HG03565 (cell line): ENCODE results near the gene UFC1.

ENCODE experiments used
- ATAC-seq: cut with Tn5 transposase; IDR thresholded peaks from one replicate; pipeline ENCODE4 v1.9.1; 2021; ENCODE audit warnings: mild to moderate bottlenecking, moderate library complexity; ENCODE audit not compliant: unreplicated experiment

The UFC1 gene

DNA sequence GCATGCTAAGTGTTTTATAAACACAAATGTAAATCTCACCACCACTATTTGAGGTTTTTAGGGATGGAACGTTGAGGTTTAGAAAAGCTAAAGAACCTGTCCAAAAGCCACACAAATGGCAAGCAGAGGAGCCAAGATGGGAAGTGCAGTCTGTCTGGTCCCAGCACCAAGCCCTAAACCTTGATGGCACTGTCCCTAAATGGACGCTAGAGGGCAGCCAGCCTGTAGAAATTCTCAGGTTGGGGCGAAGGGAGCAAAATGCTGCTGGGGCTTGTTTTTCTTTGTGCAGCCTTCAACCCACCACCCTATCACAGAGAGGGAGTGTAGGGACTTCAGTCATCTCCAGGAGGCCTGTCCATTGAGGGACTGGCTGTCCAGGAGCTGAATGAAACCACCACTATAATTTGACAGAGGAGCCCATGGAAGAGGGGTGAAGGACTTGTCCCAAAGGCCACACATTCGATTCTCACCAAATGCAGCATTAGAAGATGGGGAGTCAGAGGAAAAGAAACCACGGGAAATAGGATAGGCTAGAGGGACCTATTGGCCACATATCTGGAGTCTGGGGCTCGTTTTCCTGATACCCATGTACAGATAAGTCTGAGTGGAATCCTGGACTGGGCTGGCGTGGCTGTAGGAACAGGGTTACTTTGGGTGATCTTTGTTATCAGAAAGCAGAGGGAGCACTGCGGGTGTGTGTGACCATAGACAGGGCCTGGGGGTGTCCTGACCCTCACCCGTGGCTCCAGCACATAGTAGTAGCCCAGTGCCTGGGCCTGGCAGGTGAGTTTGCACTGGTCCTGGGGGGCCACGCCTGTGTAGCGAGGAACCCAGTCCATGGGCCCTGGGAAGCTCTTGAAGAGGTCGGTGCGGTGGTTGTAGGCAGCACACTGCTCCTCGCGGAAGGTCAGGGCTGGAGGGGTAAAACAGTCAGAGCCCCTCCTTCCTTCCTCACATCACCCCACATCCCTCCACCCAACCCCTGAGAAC is 39.0 kb downstream of the UFC1 start:
- no peak for ATAC-seq

DNA sequence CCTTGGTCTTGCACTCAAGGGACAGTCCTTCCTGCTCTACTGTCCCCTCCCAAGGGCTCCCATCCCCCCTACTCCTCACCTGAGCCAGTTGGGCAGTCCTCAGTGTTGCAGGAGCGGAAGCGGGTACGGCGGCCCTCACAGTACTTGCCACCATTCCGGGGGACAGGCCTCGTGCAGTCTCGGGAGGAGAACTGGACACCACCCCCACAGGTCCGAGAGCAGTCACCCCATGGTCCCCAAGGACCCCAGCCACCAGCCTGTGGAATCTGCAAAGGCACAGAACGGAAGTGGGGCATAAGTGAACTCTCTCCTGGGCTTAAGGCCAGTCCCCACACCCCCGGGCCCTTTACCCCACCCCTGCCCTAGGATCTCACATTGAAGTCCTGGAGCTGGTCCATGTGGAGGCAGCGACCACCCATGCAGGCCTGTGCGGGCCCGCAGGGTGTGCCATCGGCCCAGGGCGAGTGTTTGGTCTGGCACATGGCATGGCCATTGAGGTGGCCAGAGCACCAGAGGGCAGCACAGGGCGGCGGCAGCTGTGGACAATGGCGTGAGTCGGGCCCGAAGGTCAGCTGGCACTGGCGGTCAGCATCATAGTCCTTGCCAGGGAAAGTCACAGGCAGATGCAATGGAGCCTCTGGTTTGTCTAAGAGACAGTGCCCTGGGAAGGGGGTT is 39.9 kb downstream of the UFC1 start:
- no peak for ATAC-seq

DNA sequence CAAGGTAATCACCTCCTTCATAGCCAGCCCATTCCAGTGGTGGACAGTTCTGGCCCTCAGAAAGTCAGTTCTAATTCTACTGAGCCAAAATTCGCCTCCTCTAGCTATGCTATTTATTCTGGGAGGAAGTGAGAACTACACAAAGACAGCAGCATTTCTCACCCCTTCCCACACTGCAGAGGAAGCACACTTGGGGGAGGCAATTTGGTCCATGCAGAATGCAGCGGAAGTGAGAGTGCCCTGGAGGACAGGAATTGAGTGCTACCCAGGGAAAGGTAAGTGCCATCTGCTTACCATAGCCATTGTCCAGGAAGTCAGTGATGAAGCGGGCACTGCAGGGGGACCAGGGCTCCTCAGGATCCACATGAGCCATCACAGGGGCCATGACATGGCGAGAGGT is 41.4 kb downstream of the UFC1 start:
- ATAC-seq = no peak

DNA sequence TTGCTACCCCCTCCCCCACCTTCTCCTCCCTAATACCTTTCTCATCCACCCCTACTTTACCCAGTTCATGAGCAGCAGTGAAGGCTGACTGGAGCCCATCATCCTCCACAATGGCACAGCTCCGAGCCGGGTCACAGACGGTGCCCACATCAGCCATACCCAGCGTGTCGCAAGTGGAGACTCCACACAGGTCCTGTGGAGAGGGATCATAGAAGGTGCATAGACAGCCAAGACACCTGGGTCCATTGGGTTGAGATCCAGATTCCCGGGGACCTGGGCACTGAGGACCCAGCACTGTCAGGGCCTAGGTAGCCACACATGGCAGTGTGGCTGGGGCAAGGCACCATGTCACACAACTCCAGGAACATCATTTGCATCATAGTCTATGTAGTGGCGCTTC is 42.3 kb downstream of the UFC1 start:
- ATAC-seq = no peak

DNA sequence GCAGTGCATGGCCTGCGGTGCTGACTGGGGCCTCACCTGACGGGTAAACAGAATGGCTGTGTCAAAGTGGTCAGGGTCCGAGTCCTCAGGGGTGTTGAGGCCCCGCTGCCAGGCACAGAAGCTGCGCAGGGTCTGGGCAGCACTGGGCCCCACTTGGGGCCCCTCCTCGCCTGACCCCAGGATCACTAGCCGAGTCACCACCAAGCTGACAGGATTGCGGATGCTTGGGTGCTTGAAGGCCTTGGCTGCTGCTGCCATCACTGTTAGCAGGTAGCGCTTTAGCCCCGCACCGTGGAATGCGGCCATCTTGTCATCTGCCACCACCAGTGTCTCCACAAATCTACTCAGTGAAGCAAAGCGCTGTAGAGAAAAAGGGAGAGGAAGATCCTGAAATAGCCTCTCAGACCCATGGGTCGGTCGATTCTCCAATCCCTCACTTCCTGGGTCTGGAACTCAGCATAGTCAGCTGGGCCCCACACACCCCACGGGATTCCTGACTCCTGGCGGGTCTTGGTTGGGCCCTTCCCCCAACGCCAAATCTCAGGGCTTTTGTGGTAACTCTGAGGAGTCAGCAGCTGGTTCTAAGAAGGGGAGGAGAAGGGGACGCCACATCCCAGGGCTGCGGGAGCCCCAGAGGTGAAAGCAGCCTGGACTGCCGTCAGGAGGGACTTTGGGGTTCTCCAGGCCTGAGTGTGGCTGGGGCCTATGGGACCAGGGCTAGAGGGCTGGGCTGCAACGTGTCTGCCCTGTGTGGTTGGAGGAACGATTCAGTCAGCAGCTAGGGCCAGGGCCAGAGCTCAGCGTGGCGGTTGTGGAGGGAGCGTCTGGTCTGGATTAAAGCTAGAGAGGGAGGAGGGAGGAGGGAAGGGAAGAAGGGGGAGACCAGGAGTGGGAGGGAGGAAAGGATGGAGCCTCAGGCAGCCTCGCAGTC is 43.0 kb downstream of the UFC1 start:
- no peak for ATAC-seq

DNA sequence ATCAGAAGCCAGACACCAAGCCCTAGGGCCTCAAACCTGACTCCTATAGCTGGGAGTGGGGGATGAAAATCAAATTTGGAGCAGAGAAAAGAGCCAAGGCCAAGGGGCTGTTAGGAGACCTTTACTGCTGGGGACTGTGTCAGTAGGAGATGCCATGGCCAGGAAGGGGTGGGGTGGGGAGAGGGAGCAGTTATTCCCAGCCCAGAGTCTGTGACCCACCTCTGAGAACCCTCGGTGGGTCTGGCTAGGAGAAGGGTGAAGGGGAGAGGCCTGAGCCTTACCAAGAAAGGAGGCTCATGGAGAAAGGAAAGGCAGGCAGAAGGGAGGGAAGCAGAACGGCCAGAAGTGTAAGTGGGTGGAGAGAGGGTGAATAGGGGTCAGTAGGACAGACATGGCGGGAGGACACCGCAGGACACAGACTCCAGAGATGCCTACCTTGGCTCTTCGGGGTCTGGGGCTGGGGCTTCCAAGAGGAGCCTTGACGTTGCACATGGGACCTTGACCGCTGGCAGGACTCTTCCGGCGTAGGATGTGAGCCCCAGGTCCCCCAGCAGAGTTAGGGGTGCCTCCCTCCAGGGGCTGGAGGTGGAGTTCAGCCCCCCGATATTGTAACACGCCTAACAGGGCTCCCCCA is 43.9 kb downstream of the UFC1 start:
- ATAC-seq = no peak

DNA sequence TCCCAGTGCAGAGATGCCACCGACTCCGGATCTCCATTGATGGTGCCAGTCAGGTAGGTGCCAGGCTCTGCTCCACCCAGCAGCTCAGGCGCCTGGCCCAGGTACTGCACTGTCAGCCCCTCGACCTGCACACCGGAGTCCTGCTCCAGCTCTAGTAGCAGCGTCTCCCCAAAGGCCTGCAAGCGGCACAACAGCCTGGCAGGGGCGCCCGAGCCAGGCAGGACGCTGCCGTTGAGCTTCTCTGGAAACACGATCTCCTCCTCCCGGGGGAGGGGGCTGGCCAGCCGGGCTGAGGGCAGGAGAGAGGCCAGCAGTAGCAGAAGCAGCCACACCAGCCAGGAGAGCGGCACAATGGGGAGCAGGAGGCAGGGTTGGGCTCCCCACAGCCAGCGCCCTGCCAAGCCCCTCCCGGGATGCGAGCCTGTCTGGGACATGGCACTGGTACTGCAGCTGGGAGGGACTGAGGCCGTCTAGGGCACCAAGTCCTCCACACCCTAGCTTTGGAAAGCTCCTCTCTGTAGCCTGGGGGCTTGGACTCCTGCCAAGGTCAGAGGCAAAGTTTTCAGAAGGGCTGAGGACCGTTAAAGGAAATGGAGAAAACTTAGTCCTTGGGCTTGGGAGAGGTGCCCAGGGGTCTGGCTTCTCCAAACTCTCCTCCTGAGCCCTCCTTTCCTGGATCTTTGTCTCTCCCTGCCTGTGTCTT is 44.6 kb downstream of the UFC1 start:
- ATAC-seq = no peak

DNA sequence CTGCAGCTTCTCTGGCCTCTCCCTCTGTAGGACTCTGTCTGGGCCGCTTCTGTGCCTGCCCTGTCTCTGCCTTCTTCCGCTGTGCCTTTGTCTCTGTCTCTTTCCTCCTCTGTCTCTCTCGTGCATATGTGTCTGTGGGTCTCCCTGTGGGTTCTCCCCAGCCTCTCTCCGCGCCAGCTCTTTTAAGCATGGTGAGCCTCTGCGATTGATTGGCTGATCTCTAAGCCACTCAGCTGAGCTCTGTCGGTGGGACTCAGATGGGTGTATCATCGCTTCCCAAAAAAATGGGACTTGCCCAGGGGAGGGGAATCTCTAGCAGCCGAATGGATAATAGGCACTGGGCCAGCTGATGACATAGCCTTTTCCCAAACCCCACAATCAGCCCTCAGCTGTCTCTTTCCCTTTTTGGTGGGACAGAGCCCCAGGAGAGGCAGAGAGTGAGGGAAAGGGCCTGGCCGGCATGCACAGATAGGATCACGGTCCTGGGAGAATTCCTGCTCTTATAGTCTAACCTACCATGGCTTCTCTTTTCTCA is 45.2 kb downstream of the UFC1 start, which contains the start of gene ADAMTS4:
TSS of gene ADAMTS4 (minus strand) at position 158 of the 535 bp plus-strand sequence. CDS start 427 bp downstream, outside the sequence.
- no peak for ATAC-seq

DNA sequence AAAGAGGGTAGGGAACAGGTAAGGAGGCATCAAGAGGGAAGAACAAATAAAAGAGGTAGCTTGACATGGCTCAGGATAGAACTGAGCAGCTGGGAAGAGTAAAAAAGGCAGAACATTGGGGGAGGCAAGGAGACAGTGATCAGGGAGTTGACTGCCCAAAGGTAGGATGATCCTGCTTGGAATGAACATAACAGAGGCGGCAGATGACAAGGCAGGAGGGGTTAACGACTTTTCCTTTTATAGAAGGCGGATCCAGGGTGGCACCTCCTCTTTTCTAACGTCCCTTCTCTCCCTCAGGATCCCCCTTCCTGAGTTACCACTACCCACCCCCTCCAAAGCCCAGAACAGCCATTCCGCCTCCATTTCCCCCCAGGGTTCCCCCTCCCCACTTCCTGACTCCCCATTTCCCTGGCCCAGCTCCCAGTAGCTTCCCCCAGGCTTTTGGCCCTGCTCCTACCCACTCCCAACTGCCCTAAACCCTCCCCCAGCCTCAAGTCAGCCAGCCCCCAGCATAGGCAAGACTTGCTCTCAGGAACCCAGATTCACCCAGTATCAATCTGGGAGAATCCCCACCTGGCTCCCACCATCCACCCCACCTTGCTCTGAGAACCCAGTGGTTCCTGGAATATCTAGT is 45.8 kb downstream of the UFC1 start:
- ATAC-seq = no peak

DNA sequence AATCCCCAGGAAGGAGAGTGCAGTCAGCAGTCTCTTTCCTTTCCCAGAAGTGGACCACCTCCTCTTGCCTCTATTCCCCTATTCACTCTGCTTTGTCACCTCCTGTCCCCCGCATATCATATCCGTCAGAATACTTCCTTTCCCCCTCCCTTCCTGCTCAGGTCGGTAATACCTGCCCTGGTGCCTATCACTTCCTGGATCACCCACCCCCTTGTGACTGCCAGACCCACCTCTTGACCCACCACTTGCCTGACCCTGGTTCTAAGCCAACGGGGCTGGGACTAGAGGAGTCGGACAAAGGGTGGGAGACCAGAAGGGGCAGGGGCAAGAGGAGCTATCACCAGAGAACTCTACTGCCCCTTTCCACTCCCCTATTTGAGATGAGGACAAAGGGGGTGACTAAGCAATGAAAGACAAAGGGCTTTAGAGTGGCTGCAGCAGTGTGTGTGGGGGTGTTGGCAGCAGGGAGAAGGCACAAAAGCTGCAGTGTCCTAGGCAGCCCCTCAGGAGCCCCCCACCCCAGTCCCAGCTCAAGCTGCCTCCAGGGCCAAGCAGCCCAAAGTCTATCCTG is 46.7 kb downstream of the UFC1 start:
- no peak for ATAC-seq

DNA sequence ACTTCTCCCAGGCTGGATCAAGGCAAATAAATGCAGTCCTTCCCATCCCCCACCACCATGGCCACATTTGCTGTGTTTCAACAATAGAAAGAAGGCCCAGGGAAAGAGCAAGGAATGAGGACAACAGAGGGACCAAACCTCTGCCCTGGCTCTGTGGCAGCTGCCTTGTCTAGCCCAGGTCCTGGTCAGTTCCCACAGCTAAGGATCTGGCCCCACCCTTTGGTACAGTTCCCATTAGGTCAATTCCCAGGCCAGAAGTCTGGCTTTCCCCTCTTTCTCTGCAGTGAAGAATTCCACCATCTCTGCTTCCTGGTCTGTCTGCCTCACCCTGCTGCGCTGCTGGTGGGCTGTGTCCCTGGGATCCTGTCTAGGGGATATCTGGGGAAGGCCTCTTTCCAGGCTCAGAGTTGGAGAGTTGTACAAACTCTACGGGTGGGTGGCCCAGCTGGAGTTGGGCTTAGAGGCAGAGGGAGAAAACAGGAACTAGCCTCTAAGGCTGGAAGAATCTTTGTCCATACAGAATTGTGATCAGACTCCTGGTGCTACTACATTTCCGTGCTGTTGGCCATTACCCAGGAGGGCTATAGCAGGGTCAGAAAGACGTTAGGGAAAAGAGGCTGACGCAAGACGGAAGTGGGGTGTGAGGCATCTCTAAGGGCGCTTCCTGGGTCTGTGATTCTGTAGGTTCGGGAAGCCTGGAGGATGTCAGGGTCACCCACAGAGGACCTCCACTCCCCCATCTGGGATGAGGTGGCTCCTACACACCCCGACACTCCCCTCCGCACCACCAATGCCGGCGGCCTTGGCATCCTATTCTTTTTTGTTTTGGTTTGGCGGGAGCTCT is 47.4 kb downstream of the UFC1 start:
- ATAC-seq = no peak

DNA sequence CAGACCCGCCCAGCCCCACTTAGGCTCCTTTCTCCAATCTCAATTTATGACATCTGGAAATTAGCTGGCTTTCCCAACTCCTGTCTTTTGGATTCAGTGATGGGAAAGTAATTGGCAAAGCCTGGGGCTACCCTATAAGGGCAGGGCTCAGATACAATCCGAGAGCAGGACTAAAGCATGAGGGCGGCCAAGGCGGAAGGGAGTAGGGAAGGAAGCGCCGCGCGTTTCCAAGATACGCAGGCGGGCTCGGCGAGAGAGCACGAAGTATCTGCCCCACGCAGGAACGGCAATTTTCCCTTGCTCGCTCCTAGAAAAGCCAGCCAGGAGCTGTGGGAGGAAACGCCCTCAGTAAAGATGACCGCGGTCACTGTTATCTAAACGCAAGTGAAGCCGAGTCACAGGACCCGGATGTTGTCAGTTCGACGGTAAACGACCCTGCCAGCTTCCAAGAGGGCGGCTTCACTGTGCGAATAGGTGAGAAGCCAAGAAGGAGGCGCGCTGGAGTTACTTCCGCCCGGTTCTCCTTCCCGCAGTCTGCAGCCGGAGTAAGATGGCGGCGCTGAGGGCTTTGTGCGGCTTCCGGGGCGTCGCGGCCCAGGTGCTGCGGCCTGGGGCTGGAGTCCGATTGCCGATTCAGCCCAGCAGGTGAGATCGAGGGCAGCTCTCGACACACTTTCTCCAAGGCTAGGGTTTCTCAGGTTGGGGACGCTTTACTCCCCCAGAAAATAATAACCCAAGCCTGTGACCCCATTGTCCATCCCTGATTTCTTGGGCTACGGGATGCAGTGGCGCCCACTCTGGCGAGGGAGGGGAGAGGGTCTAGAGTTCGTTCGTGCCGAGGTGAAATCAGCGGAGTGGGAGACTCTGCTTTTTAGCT is 48.3 kb downstream of the UFC1 start, which contains the start of gene NDUFS2:
TSS of gene NDUFS2 (plus strand) at position 532 of the 877 bp plus-strand sequence. CDS start at position 551, 19 bp downstream.
- peak; percentile 90 for ATAC-seq

DNA sequence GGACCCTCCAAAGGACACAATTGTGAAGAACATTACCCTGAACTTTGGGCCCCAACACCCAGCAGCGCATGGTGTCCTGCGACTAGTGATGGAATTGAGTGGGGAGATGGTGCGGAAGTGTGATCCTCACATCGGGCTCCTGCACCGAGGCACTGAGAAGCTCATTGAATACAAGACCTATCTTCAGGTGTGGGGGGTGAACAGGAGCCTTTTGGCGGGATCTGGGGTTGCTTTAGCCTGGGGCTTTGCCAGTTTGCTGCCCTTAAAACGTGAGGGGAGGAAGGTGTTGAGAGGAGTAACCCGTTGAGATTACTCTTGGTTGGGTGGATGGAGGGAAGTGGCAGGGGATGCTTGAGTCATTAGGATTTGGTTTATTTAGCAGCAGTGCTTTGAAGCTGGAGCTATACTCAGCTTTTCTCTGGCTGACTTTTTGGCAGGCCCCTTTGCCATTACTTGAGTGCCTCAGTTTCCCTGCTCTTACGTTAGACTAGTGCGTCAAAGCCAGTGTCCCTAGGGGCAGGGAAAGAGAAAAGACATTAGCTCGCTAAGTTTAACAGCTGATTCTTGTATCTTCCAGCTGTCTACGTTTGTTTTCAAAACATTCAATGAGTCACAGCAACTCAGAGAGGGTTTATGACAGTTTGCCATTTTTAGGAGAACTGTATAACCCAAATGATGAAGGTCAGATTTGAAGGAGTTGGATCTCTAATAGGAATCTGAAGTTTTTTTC is 52.8 kb downstream of the UFC1 start:
- no peak for ATAC-seq

DNA sequence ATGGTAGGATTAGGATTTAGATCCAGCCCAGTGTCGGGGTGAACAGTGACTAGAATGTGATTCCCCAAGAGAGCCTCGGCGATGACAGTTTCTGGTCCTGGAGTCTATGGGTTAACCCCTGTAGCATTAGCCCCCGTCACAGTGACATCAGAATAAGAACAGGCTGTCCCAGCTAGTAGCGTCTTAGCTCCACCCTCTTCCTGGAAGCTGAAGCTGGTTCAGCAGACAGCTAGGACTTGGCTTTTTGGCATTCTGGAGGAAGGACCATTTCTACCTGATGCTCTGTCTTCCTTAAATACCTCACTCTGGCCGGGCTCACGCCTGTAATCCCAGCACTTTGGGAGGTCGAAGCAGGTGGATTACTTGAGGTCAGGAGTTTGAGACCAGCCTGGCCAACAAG is 53.4 kb downstream of the UFC1 start:
- ATAC-seq = no peak
